Left lung (tissue), 14 donors: ENCODE data around the gene RC3H2. TPM values are rescaled to one million over a fixed set of nuclear protein-coding genes. Genes with fewer than 3 reads are reported as not detected.

Experiments used
- ATAC-seq: fragments of 200-7000 bp; cut with Tn5 transposase; one replicate; pipeline ENCODE4 v1.9.1; 2020; ENCODE audit warnings: moderate library complexity
- DNase-seq, 4 donors: peaks; one replicate each; pipeline ENCODE4 v3.0.0-alpha.2; 2013 to 2020
- H3K27ac ChIP-seq, 2 donors: fragments of 200-600 bp; sonication (generic) in 1 of 2; one replicate each; pipeline versions ENCODE4 v1.5.0 to v1.8.0; 2020 to 2021
- H3K27me3 ChIP-seq, 2 donors: fragments of 200-600 bp; sonication (generic) in 1 of 2; one replicate each; pipeline versions ENCODE4 v1.5.0 to v1.8.0; 2020 to 2021
- H3K36me3 ChIP-seq, 2 donors: fragments of 200-600 bp; sonication (generic) in 1 of 2; one replicate each; pipeline versions ENCODE4 v1.5.0 to v1.8.0; 2020 to 2021
- H3K4me1 ChIP-seq, 2 donors: fragments of 200-600 bp; one replicate each; pipeline ENCODE4 v1.8.0; 2021
- H3K4me3 ChIP-seq, 2 donors: fragments of 200-600 bp; sonication (generic) in 1 of 2; one replicate each; pipeline versions ENCODE4 v1.5.0 to v1.8.0; 2020 to 2021; ENCODE audit warnings: mild to moderate bottlenecking in 1 of 2
- H3K9me3 ChIP-seq, 2 donors: fragments of 200-600 bp; sonication (generic) in 1 of 2; one replicate each; pipeline versions ENCODE4 v1.5.0 to v1.8.0; 2020 to 2021
- CTCF ChIP-seq, 2 donors: fragments of 200-600 bp; sonication (generic) in 1 of 2; IDR thresholded peaks; one replicate each; pipeline versions ENCODE4 v1.5.0 to v1.8.0; 2021; ENCODE audit warnings: antibody characterized with exemption in 2 of 2
- intact Hi-C, 2 donors: fragments of 100-400 bp; cut with DNase I; formaldehyde crosslinking; loops; one replicate each; pipeline versions ENCODE4 v1.11.2 to v1.14.2; 2022
- long read RNA-seq, 12 donors: library from polyadenylated mRNA in 2 of 12; unstranded in 2 of 12; transcript quantifications; one replicate each; pipeline ENCODE4 v2.0.0 and lab custom pipeline, GENCODE V29; 2019 to 2026
- polyA plus RNA-seq, 6 donors: library from polyadenylated mRNA; unstranded; fragments of 120-200 nt; gene quantifications; one replicate each; pipeline ENCODE4 v1.2.1, GENCODE V29; 2013; ENCODE audit not compliant: insufficient read length in 6 of 6
- total RNA-seq, 2 donors: library from RNA; stranded (reverse); fragmentation: NEBNext Ultra II Directional; extraction: Animal tissue kit (Norgen Biotek cat#: 25700); gene quantifications; one replicate each; pipeline ENCODE4 v1.2.1, GENCODE V29; 2021
- donor health status: DM: no; HTN: yes; CAD: no.
- donor health status: DM: no; HTN: no; CAD: no.

RC3H2 gene
- 10 to 100 TPM; 46.1 to 48.3 TPM for total RNA-seq
- polyA plus RNA-seq, result 10 to 100 TPM; 39.8 to 43.9 (median 41.7) TPM
- long read RNA-seq, donor 1, partial matches to known transcripts, result 0 of 4 reads
- long read RNA-seq, donor 1, other reads (novel, unspliced or antisense), result 0 of 4 reads
- long read RNA-seq, donor 2, partial matches to known transcripts, result 0 of 2 reads
- long read RNA-seq, donor 2, other reads (novel, unspliced or antisense), result 0 of 2 reads
- long read RNA-seq, donor 3, partial matches to known transcripts, result 0 of 1 reads
- long read RNA-seq, donor 3, other reads (novel, unspliced or antisense), result 0 of 1 reads
- long read RNA-seq, donor 4, partial matches to known transcripts, result 1 of 2 reads
- long read RNA-seq, donor 4, other reads (novel, unspliced or antisense), result 1 of 2 reads
- long read RNA-seq, donor 5, result 0 reads
- long read RNA-seq, donor 6, partial matches to known transcripts, result 0 of 1 reads
- long read RNA-seq, donor 6, other reads (novel, unspliced or antisense), result 0 of 1 reads
- long read RNA-seq, donor 7, result 0 reads
- long read RNA-seq, donor 8, partial matches to known transcripts, result 0 of 4 reads
- long read RNA-seq, donor 8, other reads (novel, unspliced or antisense), result 0 of 4 reads
- long read RNA-seq, donor 9, result 0 reads
- long read RNA-seq, donor 10, partial matches to known transcripts, result 0 of 1 reads
- long read RNA-seq, donor 10, other reads (novel, unspliced or antisense), result 1 of 1 reads
- long read RNA-seq, donor 11, full-length matches to known transcripts, result 3 of 3 reads
- long read RNA-seq, donor 11, partial matches to known transcripts, result 0 of 3 reads
- long read RNA-seq, donor 11, other reads (novel, unspliced or antisense), result 0 of 3 reads
- long read RNA-seq, donor 12, partial matches to known transcripts, result 0 of 1 reads
- long read RNA-seq, donor 12, other reads (novel, unspliced or antisense), result 0 of 1 reads

- H3K27me3 ChIP-seq, result no peaks in the 10 kb centered on the region
- H3K27ac ChIP-seq, result peak within 1 kb of the TSS; percentile 95 to 96
- no peaks in the 10 kb centered on the region for H3K9me3 ChIP-seq
- peaks cover 18 to 44% of the 10 kb centered on the region in 2 donors for H3K4me1 ChIP-seq
- no peak for TF ChIP-seq CTCF (IDR thresholded peaks at IDR 0.05)
- peak; percentile 97 to 99 (median 99) for DNase-seq
- intact Hi-C loops, result no loop called here
- H3K4me3 ChIP-seq, result peak within 1 kb of the TSS; percentile 86 to 94
- peaks cover 0 to 14% of the 10 kb centered on the region in 2 donors for H3K36me3 ChIP-seq
- ATAC-seq, result peak; percentile 95
Observed at GRCh38 chr9:122904823-122905710, at the start of gene RC3H2. Gene RC3H2 (minus strand): TSS chr9:122905359. CDS start chr9:122897509, 7,850 bp downstream.

GRCh38 chr9:122954253-122954691 is 49.1 kb upstream of the RC3H2 start:
- no peak overlapping the region for H3K4me3 ChIP-seq
- ATAC-seq (peak; percentile 73), DNase-seq (no peak)
- H3K27me3 ChIP-seq, result no peaks in the 10 kb centered on the region
- H3K9me3 ChIP-seq, result no peaks in the 10 kb centered on the region
- no peaks in the 10 kb centered on the region for H3K36me3 ChIP-seq
- intact Hi-C loops, result no loop called here
- H3K4me1 ChIP-seq, result peaks cover 14 to 22% of the 10 kb centered on the region in 2 donors
- peak overlapping the region; percentile 33 to 42 for H3K27ac ChIP-seq
- TF ChIP-seq CTCF (IDR thresholded peaks at IDR 0.05), result no peak

GRCh38 chr9:122951056-122951455 is 45.9 kb upstream of the RC3H2 start:
- TF ChIP-seq CTCF (IDR thresholded peaks at IDR 0.05), result no peak
- DNase-seq, result no peak
- intact Hi-C loops, result no loop called here
- no peaks in the 10 kb centered on the region for H3K36me3 ChIP-seq
- H3K27me3 ChIP-seq, result no peaks in the 10 kb centered on the region
- no peak overlapping the region for H3K27ac ChIP-seq
- peak; percentile 51 for ATAC-seq
- no peaks in the 10 kb centered on the region for H3K9me3 ChIP-seq
- H3K4me1 ChIP-seq, result peaks cover 14 to 44% of the 10 kb centered on the region in 2 donors
- H3K4me3 ChIP-seq, result no peak overlapping the region

- Histone ChIP-seq H3K4me3 (no peak overlapping the region), H3K4me1 (peaks cover 13 to 47% of the 10 kb centered on the region in 2 donors), H3K27me3 (no peaks in the 10 kb centered on the region), H3K36me3 (no peaks in the 10 kb centered on the region), H3K9me3 (no peaks in the 10 kb centered on the region), H3K27ac (no peak overlapping the region)
- no peak for TF ChIP-seq CTCF (IDR thresholded peaks at IDR 0.05)
- intact Hi-C loops, result no loop called here
- no peak for ATAC-seq
- DNase-seq, result no peak
Observed at GRCh38 chr9:122950263-122950662, 45.1 kb upstream of the RC3H2 start.
